NT2/D1 (cell line): ENCODE results near the gene UMAD1.
"Not testable (repeated sequence)": the region's sequence is repeated elsewhere in the genome, so short reads cannot be mapped to it uniquely, and the experiment has no call there.

Experiments
- SUZ12 ChIP-seq: IDR thresholded peaks from 2 replicates; pipeline ENCODE4 v1.6.1; 2011; ENCODE audit not compliant: insufficient read length, insufficient read depth; ENCODE audit errors: extremely low read depth
- YY1 ChIP-seq: IDR thresholded peaks from 2 replicates; pipeline ENCODE4 v1.6.1; 2011; ENCODE audit not compliant: insufficient read length, insufficient read depth

DNA sequence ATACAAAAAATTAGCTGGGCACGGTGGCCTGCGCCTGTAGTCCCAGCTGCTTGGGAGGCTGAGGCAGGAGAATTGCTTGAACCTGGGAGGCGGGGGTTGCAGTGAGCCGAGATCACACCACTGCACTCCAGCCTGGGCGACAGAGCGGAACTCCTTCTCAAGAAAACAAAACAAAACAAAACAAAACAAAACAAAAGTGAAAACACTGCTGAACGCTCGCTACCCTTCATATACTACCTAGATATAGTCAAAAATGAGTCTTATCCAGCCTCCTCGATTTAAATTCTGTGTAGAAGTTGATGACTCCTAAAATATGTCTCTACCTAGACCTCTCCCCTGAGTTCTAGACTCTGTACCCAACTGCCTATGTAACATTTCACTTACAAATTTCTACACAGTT, 164.3 kb downstream of the UMAD1 start:
- not testable (repeated sequence) for TF ChIP-seq YY1, SUZ12
